Astrocyte of the cerebellum (primary cell): ENCODE data around the gene PPFIA3.
A peak's percentile ranks its signal among the peaks of the same experiment; 100 is the strongest.
"Not testable (repeated sequence)": the region's sequence is repeated elsewhere in the genome, so short reads cannot be mapped to it uniquely, and the experiment has no call there.

Experiments used
- DNase-seq: peaks from one replicate; pipeline ENCODE4 v3.0.0-alpha.2; 2011; ENCODE audit warnings: low read depth
- H3K4me3 ChIP-seq: 2 replicates; pipeline ENCODE4 v1.5.1; 2011; ENCODE audit warnings: mild to moderate bottlenecking, low read depth, low read length, moderate library complexity
- in situ Hi-C: cut with HindIII; loops from 2 replicates; pipeline ENCODE4 v1.10.0; 2017; ENCODE audit warnings: low sequenced_read_pairs
- TF ChIP-seq, protein P1 (sequence below): IDR thresholded peaks from 2 replicates; pipeline ENCODE4 v1.5.1; 2012; ENCODE audit warnings: low read length, low read depth, moderate library complexity, mild to moderate bottlenecking; ENCODE audit errors: missing control alignments

The PPFIA3 gene

GRCh38 chr19:49126575-49126974 lies 7.2 kb downstream of the PPFIA3 start:
- in situ Hi-C loops: no loop called here
- H3K4me3 ChIP-seq: no peak overlapping the region
- no peak for DNase-seq
- TF ChIP-seq, protein P1, sequence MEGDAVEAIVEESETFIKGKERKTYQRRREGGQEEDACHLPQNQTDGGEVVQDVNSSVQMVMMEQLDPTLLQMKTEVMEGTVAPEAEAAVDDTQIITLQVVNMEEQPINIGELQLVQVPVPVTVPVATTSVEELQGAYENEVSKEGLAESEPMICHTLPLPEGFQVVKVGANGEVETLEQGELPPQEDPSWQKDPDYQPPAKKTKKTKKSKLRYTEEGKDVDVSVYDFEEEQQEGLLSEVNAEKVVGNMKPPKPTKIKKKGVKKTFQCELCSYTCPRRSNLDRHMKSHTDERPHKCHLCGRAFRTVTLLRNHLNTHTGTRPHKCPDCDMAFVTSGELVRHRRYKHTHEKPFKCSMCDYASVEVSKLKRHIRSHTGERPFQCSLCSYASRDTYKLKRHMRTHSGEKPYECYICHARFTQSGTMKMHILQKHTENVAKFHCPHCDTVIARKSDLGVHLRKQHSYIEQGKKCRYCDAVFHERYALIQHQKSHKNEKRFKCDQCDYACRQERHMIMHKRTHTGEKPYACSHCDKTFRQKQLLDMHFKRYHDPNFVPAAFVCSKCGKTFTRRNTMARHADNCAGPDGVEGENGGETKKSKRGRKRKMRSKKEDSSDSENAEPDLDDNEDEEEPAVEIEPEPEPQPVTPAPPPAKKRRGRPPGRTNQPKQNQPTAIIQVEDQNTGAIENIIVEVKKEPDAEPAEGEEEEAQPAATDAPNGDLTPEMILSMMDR: no peak

GRCh38 chr19:49127225-49127624 lies 7.9 kb downstream of the PPFIA3 start:
- H3K4me3 ChIP-seq, DNase-seq, in situ Hi-C loops: not testable (repeated sequence)

GRCh38 chr19:49127674-49128544 lies 8.6 kb downstream of the PPFIA3 start:
- DNase-seq: peak; percentile 85

DNA sequence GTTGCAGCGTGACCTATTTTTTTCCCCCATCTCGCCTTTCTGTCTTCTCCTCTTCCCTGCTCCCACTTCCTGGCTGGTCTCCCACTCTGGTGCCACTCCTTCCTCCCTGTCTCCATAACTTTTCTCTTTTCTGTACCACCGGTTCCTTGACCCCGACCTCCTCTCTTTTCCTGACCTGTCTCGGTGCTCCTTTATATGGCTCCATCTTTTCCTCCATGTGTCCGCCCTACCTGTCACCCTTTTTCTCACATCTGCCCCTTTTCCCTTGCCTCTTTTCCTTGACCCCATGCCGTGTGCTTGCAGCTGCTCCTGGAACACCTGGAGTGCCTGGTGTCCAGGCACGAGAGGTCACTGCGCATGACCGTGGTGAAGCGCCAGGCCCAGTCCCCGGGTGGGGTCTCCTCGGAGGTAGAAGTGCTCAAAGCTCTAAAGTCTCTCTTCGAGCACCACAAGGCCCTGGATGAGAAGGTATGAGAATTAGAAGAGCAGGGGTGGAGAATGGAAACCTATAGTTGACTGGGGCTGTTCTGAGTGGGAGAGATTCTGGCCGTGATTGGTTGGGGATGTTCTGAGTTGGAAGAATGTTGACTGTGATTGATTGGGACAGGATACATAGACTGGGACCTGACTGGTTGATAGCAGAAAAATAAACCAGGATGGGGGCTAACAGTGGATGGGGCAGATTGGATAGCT lies 9.3 kb downstream of the PPFIA3 start:
- TF ChIP-seq, protein P1: no peak
- in situ Hi-C loops: no loop called here
- no peak overlapping the region for H3K4me3 ChIP-seq
- DNase-seq: no peak

More at GRCh38 chr19:49127674-49128544, 8.6 kb downstream of the PPFIA3 start:
- peak overlapping the region; percentile 29 for H3K4me3 ChIP-seq
- in situ Hi-C loops: no loop called here
- TF ChIP-seq, protein P1: peak; percentile 9

GRCh38 chr19:49129238-49129583 lies 9.9 kb downstream of the PPFIA3 start:
- no peak for DNase-seq
- H3K4me3 ChIP-seq: no peak overlapping the region
- in situ Hi-C loops: no loop called here
- TF ChIP-seq, protein P1: no peak

DNA sequence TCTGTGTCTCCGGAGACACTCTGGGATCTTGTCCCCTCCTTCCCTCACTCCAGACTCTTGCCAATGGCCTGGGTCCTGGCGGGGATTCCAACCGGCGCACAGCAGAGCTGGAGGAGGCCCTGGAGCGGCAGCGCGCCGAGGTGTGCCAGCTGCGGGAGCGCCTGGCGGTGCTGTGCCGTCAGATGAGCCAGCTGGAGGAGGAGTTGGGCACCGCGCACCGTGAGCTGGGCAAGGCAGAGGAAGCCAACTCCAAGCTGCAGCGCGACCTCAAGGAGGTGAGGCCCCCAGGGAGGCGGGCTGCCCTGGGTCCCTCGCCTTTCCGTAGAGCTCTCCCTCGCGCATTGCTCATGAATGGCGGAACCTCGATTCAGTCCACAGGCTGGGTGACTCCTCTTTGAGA lies 11.0 kb downstream of the PPFIA3 start:
- TF ChIP-seq, protein P1: no peak
- no peak overlapping the region for H3K4me3 ChIP-seq
- DNase-seq: no peak
- in situ Hi-C loops: no loop called here
